HCT116 (cell line): Measurements from ENCODE around the gene TRIM31. TPM values are rescaled to one million over a fixed set of nuclear protein-coding genes. Genes with fewer than 3 reads are reported as not detected.

ENCODE experiments used
- ATAC-seq: fragments of 200-7000 bp; cut with Tn5 transposase; 2 replicates; pipeline ENCODE4 v1.9.1; 2020; ENCODE audit warnings: mild to moderate bottlenecking, moderate library complexity
- BruUV-seq: library from RNA; stranded (reverse); fragments of 400-500 nt; replicated peaks from 2 replicates; lab custom pipeline; 2021; lab: Mats Ljungman, UMichigan
- CTCF ChIA-PET: fragments of 300-600 bp; sonication (Branson Sonifier 250); formaldehyde crosslinking; loops from one replicate; lab custom pipeline; 2021; ENCODE audit warnings: antibody characterized with exemption; lab: Charles Lee
- POLR2A ChIA-PET: fragments of 300-600, 350-600 bp; sonication (Branson Sonifier 250); formaldehyde crosslinking; loops from one replicate; lab custom pipeline; 2021; ENCODE audit warnings: antibody characterized with exemption; lab: Charles Lee
- RAD21 ChIA-PET, 2 experiments: fragments of 300-600 bp; sonication (Branson Sonifier 250); formaldehyde crosslinking; loops; one replicate each; lab custom pipeline; 2023; ENCODE audit warnings: low total read pairs in 2 of 2; ENCODE audit not compliant: uncharacterized antibody in 2 of 2, unreplicated experiment in 2 of 2, low non-redundant PET in 1 of 2; lab: Charles Lee
- DNase-seq: peaks from one replicate; pipeline ENCODE4 v3.0.0-alpha.2; 2010; ENCODE audit warnings: low read depth, low spot score
- H2AFZ ChIP-seq: fragments of 200-600 bp; shearing (Covaris generic), sonication (generic); 2 replicates; pipeline ENCODE4 v1.6.1; 2017; ENCODE audit warnings: low read depth, mixed run types, mixed read lengths, antibody characterized with exemption, low read length; ENCODE audit not compliant: poor library complexity, severe bottlenecking
- H3K27ac ChIP-seq: 2 replicates; pipeline ENCODE4 v1.5.1; 2012; ENCODE audit warnings: low read depth, low read length
- H3K27me3 ChIP-seq: fragments of 200-600 bp; sonication (generic); 2 replicates; pipeline ENCODE4 v1.6.1; 2016; ENCODE audit warnings: mixed run types, low read length, mixed read lengths; ENCODE audit not compliant: insufficient read depth
- H3K36me3 ChIP-seq, 2 experiments: fragments of 200-500 bp in 1 of 2; fragments of 200-600 bp in 1 of 2; sonication (Bioruptor generic) in 1 of 2; sonication (generic) in 1 of 2; 2 replicates each; pipeline versions ENCODE4 v1.5.1 to v1.6.1; 2014 to 2016; ENCODE audit warnings: low read length in 2 of 2, inconsistent platforms in 1 of 2, mixed read lengths in 1 of 2, mixed run types in 1 of 2; ENCODE audit not compliant: insufficient read depth in 2 of 2, control insufficient read depth in 1 of 2
- H3K4me1 ChIP-seq, 2 experiments: fragments of 200-600 bp in 1 of 2; sonication (generic) in 1 of 2; 2 replicates each; pipeline versions ENCODE4 v1.5.1 to v1.6.1; 2012 to 2017; ENCODE audit warnings: low read length in 2 of 2, inconsistent platforms in 1 of 2, mild to moderate bottlenecking in 1 of 2, mixed read lengths in 1 of 2, mixed run types in 1 of 2, moderate library complexity in 1 of 2; ENCODE audit not compliant: insufficient read depth in 2 of 2, control insufficient read depth in 1 of 2
- H3K4me2 ChIP-seq: fragments of 200-600 bp; sonication (generic); 2 replicates; pipeline ENCODE4 v1.6.1; 2017; ENCODE audit warnings: mixed run types, low read length, mixed read lengths
- H3K4me3 ChIP-seq, 2 experiments: fragments of 200-600 bp in 1 of 2; sonication (generic) in 1 of 2; replicated peaks in 1 of 2; 2 replicates each; pipeline ENCODE4 v1.5.1; 2011 to 2016; ENCODE audit warnings: low read length in 2 of 2, control low read depth in 1 of 2, low read depth in 1 of 2, mild to moderate bottlenecking in 1 of 2, mixed read lengths in 1 of 2, mixed run types in 1 of 2
- H3K79me2 ChIP-seq: fragments of 200-600 bp; sonication (generic); 2 replicates; pipeline ENCODE4 v1.6.1; 2017; ENCODE audit warnings: mild to moderate bottlenecking, mixed run types, low read length, moderate library complexity, mixed read lengths; ENCODE audit not compliant: insufficient read depth
- H3K9ac ChIP-seq: fragments of 200-600 bp; sonication (generic); 2 replicates; pipeline ENCODE4 v1.6.1; 2016; ENCODE audit warnings: low read length, mixed read lengths
- H3K9me2 ChIP-seq: fragments of 200-600 bp; sonication (generic), shearing (Covaris generic); 2 replicates; pipeline ENCODE4 v1.6.1; 2017; ENCODE audit warnings: mixed run types, mild to moderate bottlenecking, moderate library complexity; ENCODE audit not compliant: insufficient read depth
- H3K9me3 ChIP-seq, 2 experiments: fragments of 200-500 bp in 1 of 2; fragments of 200-600 bp in 1 of 2; sonication (Bioruptor generic) in 1 of 2; sonication (generic) in 1 of 2; 2 replicates each; pipeline ENCODE4 v1.6.1; 2014 to 2017; ENCODE audit warnings: low read length in 2 of 2, mixed read lengths in 2 of 2, inconsistent platforms in 1 of 2, low read depth in 1 of 2, mild to moderate bottlenecking in 1 of 2, mixed run types in 1 of 2, moderate library complexity in 1 of 2; ENCODE audit not compliant: control insufficient read depth in 1 of 2, insufficient read depth in 1 of 2
- H4K20me1 ChIP-seq: fragments of 200-600 bp; sonication (generic), shearing (Covaris generic); 2 replicates; pipeline ENCODE4 v1.6.1; 2017; ENCODE audit warnings: mixed run types, mild to moderate bottlenecking, moderate library complexity; ENCODE audit not compliant: insufficient read depth
- EZH2phosphoT487 ChIP-seq: fragments of 200-600 bp; IDR thresholded peaks from 2 replicates; pipeline ENCODE4 v1.6.1; 2018; ENCODE audit warnings: antibody characterized with exemption, borderline replicate concordance
- FOSL1 ChIP-seq: IDR thresholded peaks from 2 replicates; pipeline ENCODE4 v1.6.1; 2012; ENCODE audit warnings: low read depth
- POLR2A ChIP-seq: IDR thresholded peaks from 2 replicates; pipeline ENCODE4 v1.7.0; 2011; ENCODE audit warnings: borderline replicate concordance; ENCODE audit not compliant: insufficient read depth, insufficient read length; ENCODE audit errors: extremely low read depth
- POLR2AphosphoS5 ChIP-seq: IDR thresholded peaks from 2 replicates; pipeline ENCODE4 v1.6.1; 2011; ENCODE audit warnings: mild to moderate bottlenecking, low read depth, low read length, moderate library complexity
- YY1 ChIP-seq: IDR thresholded peaks from 2 replicates; pipeline ENCODE4 v1.6.1; 2011; ENCODE audit warnings: low read length, low read depth, moderate library complexity, mild to moderate bottlenecking; ENCODE audit not compliant: insufficient replicate concordance; ENCODE audit errors: extremely low read depth
- ZFX ChIP-seq: fragments of 450-650 bp; IDR thresholded peaks from 2 replicates; pipeline ENCODE4 v1.6.1; 2017
- ZNF274 ChIP-seq: fragments of 200-500 bp; sonication (Bioruptor generic); IDR thresholded peaks from 2 replicates; pipeline ENCODE4 v1.6.1; 2014; ENCODE audit warnings: mild to moderate bottlenecking, low read depth, low read length, inconsistent platforms
- intact Hi-C: fragments of 100-400 bp; cut with micrococcal nuclease; formaldehyde crosslinking; loops from 2 replicates; pipeline ENCODE4 v1.10.0; 2022
- total RNA-seq: library from RNA; stranded (reverse); gene quantifications from one replicate; pipeline ENCODE4 v1.2.1, GENCODE V29; 2021; ENCODE audit not compliant: unreplicated experiment
- TF ChIP-seq, protein P1 (sequence below): IDR thresholded peaks from 2 replicates; pipeline ENCODE4 v1.6.1; 2012

TRIM31 gene
- total RNA-seq, 1 experiment from 2014 or later, result not detected

DNA sequence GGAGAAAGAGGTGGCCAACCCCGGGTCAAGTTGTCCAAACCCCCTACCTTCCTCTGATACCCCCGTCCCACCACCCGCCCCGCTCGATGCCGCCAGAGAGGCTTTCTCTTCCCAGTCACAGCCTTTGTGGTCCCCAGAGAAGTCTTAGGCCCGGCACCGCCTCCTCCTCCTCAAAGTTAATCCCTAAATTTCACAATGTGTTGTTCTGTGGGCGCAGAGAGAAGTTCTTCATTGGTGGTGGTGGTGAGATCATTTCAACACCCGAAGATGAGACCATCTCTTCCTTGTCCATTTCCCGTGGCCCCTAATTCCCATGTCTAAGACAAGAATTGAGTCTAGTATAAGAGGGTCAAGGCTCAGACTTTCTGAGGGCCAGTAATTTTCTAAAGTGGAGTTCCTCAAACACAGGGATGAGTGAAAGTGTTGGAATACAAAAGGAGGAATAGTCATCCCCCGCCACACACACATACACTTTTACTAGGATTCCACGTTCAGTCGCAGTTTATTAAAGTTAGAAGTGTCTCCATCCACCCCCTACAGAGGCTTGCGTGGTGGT lies 10.4 kb downstream of the TRIM31 start:
- ChIA-PET RAD21 (interaction anchor here (0.7 to 1.4 kb wide), 4 partner anchors 11 to 49 kb away, joined by 3 to 6 read pairs (median 4); no protein-coding TSS in a partner anchor), CTCF (interaction anchor here (0.7 to 6.4 kb wide), 14 partner anchors 9 to 448 kb away, joined by 3 to 105 read pairs (median 4); no protein-coding TSS in a partner anchor), POLR2A (interaction anchor here (0.9 to 1.4 kb wide), 9 partner anchors 11 to 69 kb away, joined by 3 to 18 read pairs (median 4); partner anchors contain the start of gene POLR1H)
- no peak for DNase-seq
- Histone ChIP-seq H2AFZ (peak overlapping the region; percentile 28), H3K27me3 (no peaks in the 10 kb centered on the region), H3K36me3 (no peaks in the 10 kb centered on the region), H3K4me3 (peak overlapping the region; percentile 50 to 56), H3K9ac (peak overlapping the region; percentile 64), H3K27ac (no peak overlapping the region; the same call in 1 of the 2 replicates), H4K20me1 (no peaks in the 10 kb centered on the region), H3K9me2 (no peaks in the 10 kb centered on the region), H3K4me1 (peaks cover 23 to 50% of the 10 kb centered on the region in 2 experiments), H3K9me3 (no peaks in the 10 kb centered on the region), H3K79me2 (no peaks in the 10 kb centered on the region), H3K4me2 (peak overlapping the region; percentile 91)
- intact Hi-C loops, result loop anchor here (2.0 kb wide), 1 partner anchor 60 kb away; the partner anchor contains the start of gene TRIM15
- BruUV-seq, result TSS peak; percentile 64
- no peak for TF ChIP-seq POLR2AphosphoS5
- no peak for TF ChIP-seq EZH2phosphoT487
- TF ChIP-seq, protein P1, sequence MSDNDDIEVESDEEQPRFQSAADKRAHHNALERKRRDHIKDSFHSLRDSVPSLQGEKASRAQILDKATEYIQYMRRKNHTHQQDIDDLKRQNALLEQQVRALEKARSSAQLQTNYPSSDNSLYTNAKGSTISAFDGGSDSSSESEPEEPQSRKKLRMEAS, result no peak
- no peak for TF ChIP-seq FOSL1
- no peak; the same call in 1 of the 2 replicates for TF ChIP-seq ZFX
- no peak for TF ChIP-seq ZNF274
- TF ChIP-seq YY1, result no peak
- peak; percentile 8 for TF ChIP-seq POLR2A
- ATAC-seq, result peak; percentile 6
